ENCODE measurements around the gene DNASE1L1. TPM values are rescaled to one million over a fixed set of nuclear protein-coding genes. Genes with fewer than 3 reads are reported as not detected.

Gene DNASE1L1
- total and polyA plus RNA-seq, 2 donors (not counting 1 experiment from before 2014, with no cell fraction given): 24.6 to 49.2 TPM

GRCh38 chrX:154372612-154373022 lies 36.4 kb downstream of the DNASE1L1 start:
- no CpG with 5 or more reads among the region's 5 CpGs for WGBS (ENCODE audit: insufficient coverage)
- peaks cover 31 to 52% of the 10 kb centered on the region in 2 donors for H3K4me1 ChIP-seq (ENCODE audit: control insufficient read depth in 2 of 2, insufficient read depth in 2 of 2, low read length in 2 of 2)
- H3K4me3 ChIP-seq (ENCODE audit: control extremely low read depth in 1 of 5, extremely low read depth in 1 of 5, insufficient read depth in 1 of 5, low read depth in 2 of 5, low read length in 4 of 5): no peak overlapping the region
- no peaks in the 10 kb centered on the region for H3K9me3 ChIP-seq (ENCODE audit: control extremely low read depth in 1 of 3, control insufficient read depth in 2 of 3, insufficient read depth in 1 of 3, low read length in 2 of 3)
- H4K20me1 ChIP-seq (ENCODE audit: control insufficient read depth, insufficient read depth, low read length, poor library complexity, severe bottlenecking): peaks cover 5% of the 10 kb centered on the region
- H3K4me2 ChIP-seq (replicated peaks; ENCODE audit: low read depth, low read length, poor library complexity, severe bottlenecking): peak overlapping the region; percentile 80
- Mint-ChIP-seq H3K27me3 (no peaks in the 10 kb centered on the region), H3K27ac (no peak overlapping the region), H3K4me3 (peak overlapping the region; percentile 77), H3K9me3 (ENCODE audit: insufficient read depth) (no peaks in the 10 kb centered on the region), H3K4me1 (peaks cover 30% of the 10 kb centered on the region)
- no peak overlapping the region for H2AFZ ChIP-seq (ENCODE audit: insufficient read depth, low read depth, low read length, poor library complexity, severe bottlenecking)
- DNase-seq (no peak), ATAC-seq (ENCODE audit: low read depth) (no peak)
- peaks cover 30% of the 10 kb centered on the region for H3K79me2 ChIP-seq (ENCODE audit: control insufficient read depth, insufficient read depth, low read length)
- ChIA-PET POLR2A (interaction anchor here (0.7 kb wide), 2 partner anchors 69 to 154 kb away, joined by 3 read pairs; no protein-coding TSS in a partner anchor), CTCF (interaction anchor here (0.8 to 3.2 kb wide), 11 partner anchors 7 to 231 kb away, joined by 3 to 45 read pairs (median 4); partner anchors contain the start of genes ATP6AP1 and RPL10)
- no peak overlapping the region for H3K27ac ChIP-seq (ENCODE audit: low read length in 2 of 2)
- TF ChIP-seq EZH2 (IDR thresholded peaks at IDR 0.05; ENCODE audit: borderline replicate concordance, insufficient read depth, low read depth, low read length, poor library complexity, severe bottlenecking) (no peak), CTCF (IDR thresholded peaks at IDR 0.05) (no peak)
- no peaks in the 10 kb centered on the region for H3K27me3 ChIP-seq (replicated peaks in 1 of 4; ENCODE audit: control extremely low read depth in 1 of 4, control insufficient read depth in 3 of 4, insufficient read depth in 4 of 4, low read length in 3 of 4)
- intact Hi-C loops (cut with micrococcal nuclease): loop anchor here (5.0 to 10.0 kb wide), 2 partner anchors 145 to 278 kb away; partner anchors contain the start of genes FAM3A and MECP2
- H3K36me3 ChIP-seq (replicated peaks in 1 of 2; ENCODE audit: control extremely low read depth in 1 of 2, control insufficient read depth in 1 of 2, extremely low read depth in 1 of 2, insufficient read depth in 2 of 2, low read length in 1 of 2): peaks cover 0 to 4% of the 10 kb centered on the region in 2 experiments
- H3K9ac ChIP-seq (ENCODE audit: low read length): no peak overlapping the region

- no peaks in the 10 kb centered on the region for H3K27me3 ChIP-seq (replicated peaks in 1 of 4; ENCODE audit: control extremely low read depth in 1 of 4, control insufficient read depth in 3 of 4, insufficient read depth in 4 of 4, low read length in 3 of 4)
- H3K4me2 ChIP-seq (replicated peaks; ENCODE audit: low read depth, low read length, poor library complexity, severe bottlenecking): peak overlapping the region; percentile 80
- peak overlapping the region; percentile 55 to 60 for H3K27ac ChIP-seq (ENCODE audit: low read length in 2 of 2)
- TF ChIP-seq CTCF (IDR thresholded peaks at IDR 0.05): no peak
- TF ChIP-seq EZH2 (IDR thresholded peaks at IDR 0.05; ENCODE audit: borderline replicate concordance, insufficient read depth, low read depth, low read length, poor library complexity, severe bottlenecking): no peak
- peak overlapping the region; percentile 49 for H2AFZ ChIP-seq (ENCODE audit: insufficient read depth, low read depth, low read length, poor library complexity, severe bottlenecking)
- peaks cover 0 to 12% of the 10 kb centered on the region in 2 experiments for H3K36me3 ChIP-seq (replicated peaks in 1 of 2; ENCODE audit: control extremely low read depth in 1 of 2, control insufficient read depth in 1 of 2, extremely low read depth in 1 of 2, insufficient read depth in 2 of 2, low read length in 1 of 2)
- peaks cover 26% of the 10 kb centered on the region for H3K4me1 Mint-ChIP-seq
- peaks cover 32 to 54% of the 10 kb centered on the region in 2 donors for H3K4me1 ChIP-seq (ENCODE audit: control insufficient read depth in 2 of 2, insufficient read depth in 2 of 2, low read length in 2 of 2)
- intact Hi-C loops (cut with micrococcal nuclease): loop anchor here (1.0 to 10.0 kb wide), 4 partner anchors 7 to 445 kb away; partner anchors contain the start of genes ARHGAP4, EMD, FAM3A and MECP2
- DNase-seq (no peak), ATAC-seq (ENCODE audit: low read depth) (no peak)
- H3K27me3 Mint-ChIP-seq: no peaks in the 10 kb centered on the region
- 7% methylated on average over 31 of the region's 43 CpGs for WGBS (ENCODE audit: insufficient coverage)
- H3K27ac Mint-ChIP-seq: no peak overlapping the region
- H3K4me3 Mint-ChIP-seq: peak overlapping the region; percentile 77
- H4K20me1 ChIP-seq (ENCODE audit: control insufficient read depth, insufficient read depth, low read length, poor library complexity, severe bottlenecking): peaks cover 7% of the 10 kb centered on the region
- POLR2A ChIA-PET: interaction anchor here (0.7 to 1.1 kb wide), 2 partner anchors 7 to 69 kb away, joined by 3 to 8 read pairs; partner anchors contain the start of gene EMD
- peak overlapping the region; percentile 53 for H3K9ac ChIP-seq (ENCODE audit: low read length)
- H3K9me3 ChIP-seq (ENCODE audit: control extremely low read depth in 1 of 3, control insufficient read depth in 2 of 3, insufficient read depth in 1 of 3, low read length in 2 of 3): no peaks in the 10 kb centered on the region
- peak overlapping the region in 4 of 5 experiments; percentile 46 to 56 (median 52) for H3K4me3 ChIP-seq (ENCODE audit: control extremely low read depth in 1 of 5, extremely low read depth in 1 of 5, insufficient read depth in 1 of 5, low read depth in 2 of 5, low read length in 4 of 5)
- H3K79me2 ChIP-seq (ENCODE audit: control insufficient read depth, insufficient read depth, low read length): peaks cover 37% of the 10 kb centered on the region
- CTCF ChIA-PET: no interaction called here
- no peaks in the 10 kb centered on the region for H3K9me3 Mint-ChIP-seq (ENCODE audit: insufficient read depth)
Measured at GRCh38 chrX:154371789-154372300, 37.2 kb downstream of the DNASE1L1 start.

Measured in B cell (primary cell).